Measurements from ENCODE around the gene AFAP1L2.

The AFAP1L2 gene

GRCh38 chr10:114388275-114388674, 16.0 kb downstream of the AFAP1L2 start:
- no peak for DNase-seq

- DNase-seq: no peak
Measured at GRCh38 chr10:114387784-114388183, 16.5 kb downstream of the AFAP1L2 start.

DNA sequence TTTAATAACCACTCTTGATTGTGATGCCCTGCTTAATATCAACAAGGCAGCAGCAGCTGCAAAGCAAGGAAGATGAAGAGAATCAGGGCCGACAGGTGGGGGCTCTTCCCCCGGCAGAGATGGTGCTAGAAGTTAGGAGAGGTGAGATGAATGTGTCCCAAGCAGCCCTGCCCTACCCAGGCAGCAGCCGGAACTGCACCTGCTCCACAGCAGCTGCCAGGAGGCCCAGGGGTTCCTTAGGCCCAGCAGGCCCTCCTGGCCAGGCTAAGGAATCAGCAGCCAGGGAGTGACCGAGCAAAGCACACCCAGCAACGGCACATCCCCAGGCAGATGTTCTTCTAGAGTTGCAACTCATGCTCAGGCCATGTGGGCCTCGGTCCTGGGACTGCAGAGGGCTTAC, 17.9 kb downstream of the AFAP1L2 start:
- no peak for DNase-seq

- no peak for DNase-seq
Measured at GRCh38 chr10:114385557-114385956, 18.7 kb downstream of the AFAP1L2 start.

- no peak for DNase-seq
Measured at GRCh38 chr10:114384601-114385000, 19.7 kb downstream of the AFAP1L2 start.

DNA sequence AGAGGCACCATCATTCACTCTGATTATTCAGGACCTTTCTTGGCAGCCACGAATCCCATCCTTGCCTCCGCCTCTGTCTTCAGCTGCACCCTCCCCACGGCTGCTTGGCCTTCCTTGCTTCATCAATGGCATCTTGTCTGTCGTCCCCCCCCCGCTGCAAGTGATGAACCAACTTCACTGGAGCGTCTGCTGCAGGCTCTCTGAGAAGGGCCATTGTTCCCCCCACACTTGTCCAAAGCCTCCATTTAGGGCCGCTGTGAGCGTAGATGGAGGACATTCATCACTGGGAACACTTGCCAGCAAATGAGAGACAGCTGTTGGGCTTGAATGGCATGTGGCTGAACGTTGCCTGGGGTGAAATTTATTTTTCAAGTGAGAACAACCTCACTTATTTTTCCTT, 20.1 kb downstream of the AFAP1L2 start:
- no peak for DNase-seq

GRCh38 chr10:114380797-114381196, 23.5 kb downstream of the AFAP1L2 start:
- DNase-seq: no peak

GRCh38 chr10:114380060-114380459, 24.2 kb downstream of the AFAP1L2 start:
- no peak for DNase-seq

DNA sequence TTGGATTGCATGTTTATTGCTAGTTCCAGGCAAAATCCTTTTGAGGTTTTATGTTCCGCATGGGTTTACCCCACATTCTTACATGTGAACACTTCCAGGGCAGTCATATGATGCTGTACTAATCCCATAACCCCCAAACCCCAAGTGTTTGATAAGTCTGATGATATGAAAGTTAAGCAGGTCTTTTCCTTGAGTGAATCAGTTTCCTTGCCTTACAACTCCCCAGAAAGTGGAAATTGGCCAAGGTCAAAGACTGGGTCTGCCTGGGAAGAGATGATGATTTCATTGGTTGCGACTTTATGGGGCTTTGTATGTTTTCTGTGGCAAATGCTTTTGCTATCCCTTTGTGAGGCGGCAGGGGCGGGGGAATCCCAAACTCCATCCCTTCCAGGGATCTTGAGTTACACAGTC, 24.7 kb downstream of the AFAP1L2 start:
- no peak for DNase-seq

DNA sequence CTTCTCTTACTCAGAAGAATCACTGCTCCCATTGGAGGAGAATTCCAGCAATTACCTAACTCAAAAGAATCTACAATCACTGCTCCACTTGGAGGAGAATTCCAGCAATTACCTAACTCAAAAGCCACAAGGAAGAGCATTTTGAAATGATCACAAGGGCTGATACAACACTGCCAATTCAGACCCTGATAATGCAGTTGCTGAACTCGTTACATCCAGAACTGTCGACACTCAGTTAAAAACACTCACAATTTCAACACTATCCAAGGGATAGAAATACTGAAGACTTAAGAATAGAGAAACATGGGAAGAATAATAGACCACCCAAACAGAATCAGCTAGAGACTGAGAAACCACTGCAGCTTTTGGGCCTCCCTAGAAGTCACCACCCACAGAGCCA, 27.8 kb downstream of the AFAP1L2 start:
- no peak for DNase-seq

DNA sequence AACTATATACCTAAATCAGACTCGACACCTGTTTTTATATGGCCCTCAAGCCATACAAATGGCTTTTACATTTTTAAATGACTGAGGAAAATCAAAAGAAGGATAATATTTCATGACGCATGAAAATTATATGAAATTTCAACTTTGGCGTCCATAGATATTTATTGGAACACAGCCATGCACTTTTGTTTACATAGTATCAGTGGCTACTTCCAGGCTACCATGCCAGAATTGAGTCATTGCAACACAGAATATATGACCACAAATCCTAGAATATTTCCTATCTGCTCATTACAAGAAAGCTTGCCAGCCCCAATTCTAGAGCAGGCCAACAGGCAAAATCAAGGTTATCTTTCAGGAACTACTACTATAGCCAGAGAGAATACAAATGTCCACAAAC, 29.3 kb downstream of the AFAP1L2 start:
- DNase-seq: no peak

DNA sequence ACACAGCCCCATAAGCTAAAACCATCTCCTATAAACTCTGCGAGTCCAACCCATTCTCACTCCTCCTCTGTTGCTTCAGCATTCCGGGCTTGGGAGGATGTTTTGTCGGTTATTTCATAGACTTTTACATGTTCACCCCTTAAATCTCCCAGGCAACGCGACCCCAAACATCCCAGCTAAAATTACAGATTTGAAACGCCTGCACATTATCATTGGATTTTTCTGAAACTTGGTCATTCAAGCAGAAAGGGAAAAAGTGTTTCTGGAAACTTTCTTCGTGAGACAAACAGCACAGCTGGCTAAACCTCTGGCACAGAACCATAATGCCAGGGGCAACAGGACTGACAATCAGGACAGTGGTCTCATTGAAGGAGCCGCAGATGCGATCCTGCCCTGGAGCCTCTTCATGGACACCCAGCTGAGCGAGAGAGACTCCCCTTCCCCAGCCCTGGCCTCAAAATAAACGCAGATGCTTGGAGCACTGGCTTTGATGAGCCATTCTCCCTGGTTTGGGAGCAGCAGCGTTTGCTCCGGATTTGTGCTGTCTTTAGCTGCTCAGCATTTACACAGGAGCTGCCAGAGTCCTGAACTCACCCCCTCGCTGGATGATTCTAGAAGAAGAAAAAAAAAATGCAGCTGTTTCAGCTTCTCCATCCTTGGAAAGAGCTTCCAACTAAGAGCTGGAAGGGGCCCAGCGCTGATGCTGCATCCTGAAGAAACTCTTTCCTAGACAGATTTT, 30.1 kb downstream of the AFAP1L2 start:
- DNase-seq: no peak

- DNase-seq: no peak
Measured at GRCh38 chr10:114373631-114374030, 30.7 kb downstream of the AFAP1L2 start.

DNA sequence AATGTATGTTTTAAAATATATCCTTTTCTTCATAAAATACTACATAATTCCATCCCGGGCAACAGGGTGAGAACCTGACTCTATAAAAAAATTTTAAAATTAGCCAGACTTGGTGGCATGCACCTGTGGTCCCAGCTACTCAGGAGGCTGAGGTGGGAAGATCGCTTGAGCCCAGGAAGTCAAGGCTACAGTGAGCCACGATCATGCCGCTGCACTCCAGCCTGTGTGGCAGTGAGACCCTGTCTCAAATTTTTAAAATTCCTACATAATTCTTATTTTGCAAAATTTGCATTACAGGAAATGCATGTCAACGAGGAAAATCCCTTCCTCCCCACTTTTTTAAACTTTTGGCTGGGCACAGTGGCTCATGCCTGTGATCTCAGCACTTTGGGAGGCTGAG, 31.3 kb downstream of the AFAP1L2 start:
- no peak for DNase-seq

- no peak for DNase-seq
Measured at GRCh38 chr10:114372179-114372578, 32.1 kb downstream of the AFAP1L2 start.

DNA sequence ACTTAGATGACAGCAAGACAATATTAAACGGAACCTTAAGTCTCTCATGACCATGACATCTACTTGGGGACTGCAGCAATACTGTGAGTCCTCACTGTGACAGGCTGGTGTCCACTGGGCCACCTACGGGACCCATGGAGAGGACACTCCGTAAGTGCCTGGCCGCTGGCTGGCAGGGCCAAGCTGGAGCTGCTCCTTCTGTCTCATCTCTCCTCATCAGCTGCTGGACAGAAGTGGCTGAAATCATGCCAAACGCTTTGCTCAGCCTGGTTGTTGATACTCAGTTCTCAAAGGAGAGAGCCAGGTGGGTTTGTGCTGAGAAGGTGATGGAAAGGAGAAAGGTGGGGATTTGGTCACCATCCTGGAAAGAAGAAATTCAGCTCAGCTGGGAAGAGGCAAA, 33.3 kb downstream of the AFAP1L2 start:
- DNase-seq: no peak

DNA sequence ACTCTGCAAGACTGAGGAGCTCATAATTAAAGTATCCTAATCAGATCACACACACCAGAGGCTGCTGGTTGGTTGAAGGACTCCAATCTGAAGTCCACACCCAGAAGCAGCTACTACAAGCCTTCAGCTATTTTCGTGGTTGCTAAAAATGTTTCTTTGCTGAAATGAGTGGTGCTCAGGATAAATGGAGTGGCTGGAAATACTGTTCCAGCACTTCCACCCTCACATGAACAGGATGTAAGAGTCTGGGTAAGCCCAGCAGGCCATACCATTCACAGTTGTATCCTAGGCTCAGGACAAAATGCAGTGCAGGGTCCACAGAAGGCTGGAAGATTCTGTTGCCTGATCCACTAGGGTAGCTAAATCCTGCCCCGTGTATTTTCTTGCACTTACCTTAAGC, 34.1 kb downstream of the AFAP1L2 start:
- DNase-seq: no peak

DNA sequence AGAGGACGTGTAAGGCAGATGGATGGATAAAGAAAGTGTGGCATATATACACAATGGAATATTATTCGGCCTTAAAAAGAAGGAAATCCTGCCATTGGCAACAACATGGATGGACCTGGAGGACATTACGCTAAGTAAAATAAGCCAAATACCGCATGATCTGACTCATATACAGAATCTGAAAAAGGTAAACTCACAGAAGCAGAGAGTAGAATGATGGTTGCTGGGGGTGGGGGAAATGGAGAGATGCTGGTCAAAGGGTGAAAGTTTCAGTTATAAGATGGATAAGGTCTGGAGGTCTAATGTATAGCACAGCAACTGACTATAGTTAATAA, 36.3 kb downstream of the AFAP1L2 start:
- DNase-seq: no peak

DNA sequence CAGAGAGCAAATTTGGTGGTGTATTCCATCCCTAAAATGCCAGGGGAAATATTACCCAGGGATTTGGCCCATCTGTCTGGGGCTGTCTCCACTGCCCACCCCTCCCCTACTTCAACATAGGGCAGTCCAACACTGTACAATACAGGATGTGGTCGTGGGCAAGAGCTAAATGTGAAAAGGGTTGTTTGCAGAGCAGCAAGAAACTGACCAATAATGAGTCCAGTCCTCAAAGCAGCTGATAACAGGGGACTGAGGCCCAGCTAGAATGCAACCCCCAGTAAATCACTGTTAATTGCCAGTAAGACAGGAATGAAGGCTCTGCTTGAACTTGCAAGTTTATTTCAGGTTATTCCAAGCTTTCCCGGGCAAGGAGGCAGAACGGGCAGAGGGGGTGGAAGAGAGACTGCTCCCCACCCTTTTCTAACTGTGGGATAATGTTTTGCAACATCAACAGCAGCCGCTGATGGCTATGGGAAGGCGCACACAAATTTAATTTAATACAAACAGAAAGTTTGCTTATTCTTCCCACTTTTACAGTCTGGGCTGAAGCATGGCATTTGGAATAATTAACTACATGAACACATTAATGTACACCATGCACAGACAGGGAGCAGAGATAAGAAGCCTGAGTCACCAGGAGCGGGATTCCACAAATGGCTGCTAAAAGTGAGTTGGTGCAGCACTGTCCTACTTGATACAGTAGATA, 36.8 kb downstream of the AFAP1L2 start:
- no peak for DNase-seq

GRCh38 chr10:114364726-114365125, 39.6 kb downstream of the AFAP1L2 start:
- DNase-seq: no peak

DNA sequence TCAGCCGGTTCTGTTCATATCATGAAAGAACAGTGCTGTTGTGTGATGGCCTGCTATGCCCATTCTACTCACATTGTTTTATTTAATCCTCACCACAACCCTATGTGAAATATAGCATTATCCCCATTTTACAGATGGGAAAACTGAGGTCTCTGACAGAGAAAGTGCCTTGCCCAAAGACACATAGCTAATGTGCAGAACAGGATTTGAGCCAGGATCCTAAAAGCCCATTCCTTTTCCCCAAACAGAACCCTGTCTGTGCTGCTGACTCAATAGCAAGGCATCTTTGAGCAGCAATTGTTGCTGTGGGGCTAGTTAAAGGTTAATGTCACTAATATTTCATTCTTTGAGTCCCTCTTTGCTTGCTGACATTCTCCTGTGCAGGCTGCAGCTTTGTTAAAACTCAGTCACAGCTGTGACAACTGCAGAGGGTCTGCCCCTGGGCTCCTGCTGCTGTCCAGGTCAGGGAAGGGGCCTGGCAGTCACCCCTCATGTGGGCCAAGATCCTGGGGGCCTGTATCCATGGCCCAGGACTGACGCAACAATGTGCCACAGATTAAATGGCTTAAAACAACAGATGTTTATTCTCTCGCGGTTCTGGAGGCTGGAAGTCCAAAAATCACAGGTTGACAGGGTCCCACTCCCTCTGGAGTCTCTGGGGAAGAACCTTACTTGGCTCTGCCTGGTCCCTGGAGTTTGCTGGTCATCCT, 40.4 kb downstream of the AFAP1L2 start:
- no peak for DNase-seq

- DNase-seq: no peak
Measured at GRCh38 chr10:114362826-114363355, 41.4 kb downstream of the AFAP1L2 start.

DNA sequence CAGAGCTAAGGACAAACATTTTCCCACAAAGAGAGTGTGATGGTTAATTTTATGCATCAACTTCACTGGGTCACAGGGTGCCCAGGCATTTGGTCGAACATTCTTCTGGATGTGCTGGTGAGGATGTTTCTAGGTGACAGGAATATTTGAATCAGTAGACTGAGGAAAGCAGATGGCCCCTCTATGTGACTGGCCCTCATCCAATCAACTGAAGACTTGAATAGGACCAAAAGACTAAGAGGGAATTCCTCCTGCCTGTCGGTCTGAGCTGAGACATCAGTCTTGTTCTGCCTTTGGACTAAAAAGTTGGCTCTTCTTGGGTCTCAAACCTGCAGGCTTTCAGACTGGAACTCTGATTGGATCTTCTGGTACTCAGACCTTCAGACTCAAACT, 44.4 kb downstream of the AFAP1L2 start:
- DNase-seq: no peak

Measured in NCI-H2107 (cell line).